Measurements from ENCODE around the gene MIOX.

GRCh38 chr22:50447576-50448551 is 38.8 kb upstream of the MIOX start:
- TF ChIP-seq CREB1 (IDR thresholded peaks at IDR 0.05; ENCODE audit: low read depth), result no peak
- no peak for TF ChIP-seq MAX (IDR thresholded peaks at IDR 0.05)
- no peak for TF ChIP-seq YY1 (IDR thresholded peaks at IDR 0.05; ENCODE audit: low read depth)
- TF ChIP-seq USF1 (IDR thresholded peaks at IDR 0.05), result no peak
- TF ChIP-seq TCF12 (IDR thresholded peaks at IDR 0.05; ENCODE audit: low read depth), result no peak

All from Ishikawa (cell line).